ENCODE data around the gene KIF18B. TPM values are rescaled to one million over a fixed set of nuclear protein-coding genes. Genes with fewer than 3 reads are reported as not detected.
A peak's percentile ranks its signal among the peaks of the same experiment; 100 is the strongest.

KIF18B gene
- polyA plus RNA-seq, 3 donors, result not detected

- Histone ChIP-seq H3K9me3 (replicated peaks in 1 of 2; ENCODE audit: control insufficient read depth in 1 of 2, insufficient read depth in 1 of 2, low read length in 2 of 2) (no peaks in the 10 kb centered on the region), H2AFZ (ENCODE audit: insufficient read depth, low read depth, low read length, poor library complexity, severe bottlenecking) (no peak overlapping the region), H3K4me2 (replicated peaks; ENCODE audit: extremely low read depth, low read length, poor library complexity, severe bottlenecking) (peak overlapping the region; percentile 40), H3K79me2 (ENCODE audit: insufficient read depth, low read length) (peaks cover 68% of the 10 kb centered on the region), H3K4me3 (replicated peaks in 1 of 3; ENCODE audit: low read depth in 2 of 3, low read length in 3 of 3) (peak overlapping the region in 1 of 3 experiments; percentile 28), H3K36me3 (replicated peaks in 1 of 2; ENCODE audit: control insufficient read depth in 1 of 2, insufficient read depth in 2 of 2, low read length in 2 of 2) (peaks cover 44 to 66% of the 10 kb centered on the region in 2 donors), H3K4me1 (ENCODE audit: control insufficient read depth in 1 of 2, insufficient read depth in 2 of 2, low read length in 2 of 2) (peaks cover 31 to 32% of the 10 kb centered on the region in 2 donors), H4K20me1 (ENCODE audit: insufficient read depth, low read length) (peaks cover 84% of the 10 kb centered on the region), H3K27me3 (ENCODE audit: control insufficient read depth in 2 of 2, insufficient read depth in 2 of 2, low read length in 2 of 2) (no peaks in the 10 kb centered on the region), H3K27ac (ENCODE audit: low read depth in 1 of 2, low read length in 2 of 2) (peak overlapping the region in 1 of 2 donors; percentile 56), H3K9ac (ENCODE audit: insufficient read depth, low read length, poor library complexity, severe bottlenecking) (no peak overlapping the region)
- TF ChIP-seq CTCF (IDR thresholded peaks at IDR 0.05), result no peak
- H3K4me3 Mint-ChIP-seq, result no peak overlapping the region
- H3K27me3 Mint-ChIP-seq (ENCODE audit: low read depth in 3 of 3), result no peaks in the 10 kb centered on the region
- no peak overlapping the region for H3K27ac Mint-ChIP-seq
- H3K36me3 Mint-ChIP-seq, result peaks cover 41 to 61% of the 10 kb centered on the region in 2 donors
- WGBS (ENCODE audit: insufficient coverage), result 57% methylated on average over 7 of the region's 7 CpGs
- peaks cover 5% of the 10 kb centered on the region for H3K4me1 Mint-ChIP-seq
- DNase-seq, result no peak
- intact Hi-C loops (cut with micrococcal nuclease), result no loop called here
- H3K9me3 Mint-ChIP-seq, result no peaks in the 10 kb centered on the region
These were observed 58.6 kb downstream of the KIF18B start for GRCh38 chr17:44889003-44889402.

- DNase-seq, result peak; percentile 22 to 52 (median 48)
- no peak overlapping the region for H2AFZ ChIP-seq (ENCODE audit: insufficient read depth, low read depth, low read length, poor library complexity, severe bottlenecking)
- peaks cover 48 to 67% of the 10 kb centered on the region in 2 donors for H3K36me3 ChIP-seq (replicated peaks in 1 of 2; ENCODE audit: control insufficient read depth in 1 of 2, insufficient read depth in 2 of 2, low read length in 2 of 2)
- Mint-ChIP-seq H3K4me3 (no peak overlapping the region), H3K4me1 (peaks cover 5% of the 10 kb centered on the region), H3K27me3 (ENCODE audit: low read depth in 3 of 3) (no peaks in the 10 kb centered on the region), H3K27ac (no peak overlapping the region), H3K9me3 (no peaks in the 10 kb centered on the region), H3K36me3 (peaks cover 42 to 62% of the 10 kb centered on the region in 2 donors)
- no peak overlapping the region for H3K9ac ChIP-seq (ENCODE audit: insufficient read depth, low read length, poor library complexity, severe bottlenecking)
- peak overlapping the region in 1 of 2 donors; percentile 56 for H3K27ac ChIP-seq (ENCODE audit: low read depth in 1 of 2, low read length in 2 of 2)
- H3K79me2 ChIP-seq (ENCODE audit: insufficient read depth, low read length), result peaks cover 61% of the 10 kb centered on the region
- no peaks in the 10 kb centered on the region for H3K27me3 ChIP-seq (ENCODE audit: control insufficient read depth in 2 of 2, insufficient read depth in 2 of 2, low read length in 2 of 2)
- no peaks in the 10 kb centered on the region for H3K9me3 ChIP-seq (replicated peaks in 1 of 2; ENCODE audit: control insufficient read depth in 1 of 2, insufficient read depth in 1 of 2, low read length in 2 of 2)
- peaks cover 78% of the 10 kb centered on the region for H4K20me1 ChIP-seq (ENCODE audit: insufficient read depth, low read length)
- intact Hi-C loops (cut with micrococcal nuclease), result no loop called here
- peak overlapping the region; percentile 40 for H3K4me2 ChIP-seq (replicated peaks; ENCODE audit: extremely low read depth, low read length, poor library complexity, severe bottlenecking)
- WGBS (ENCODE audit: insufficient coverage), result 17% methylated on average over 8 of the region's 10 CpGs
- H3K4me3 ChIP-seq (replicated peaks in 1 of 3; ENCODE audit: low read depth in 2 of 3, low read length in 3 of 3), result peak overlapping the region in 1 of 3 experiments; percentile 28
- H3K4me1 ChIP-seq (ENCODE audit: control insufficient read depth in 1 of 2, insufficient read depth in 2 of 2, low read length in 2 of 2), result peaks cover 31 to 32% of the 10 kb centered on the region in 2 donors
- no peak for TF ChIP-seq CTCF (IDR thresholded peaks at IDR 0.05)
These were observed 59.3 kb downstream of the KIF18B start for GRCh38 chr17:44887971-44888954.
